Medulla oblongata (tissue), 1 donor: ENCODE data around the gene ATL2.
A peak's percentile ranks its signal among the peaks of the same experiment; 100 is the strongest.
"Not testable (repeated sequence)": the region's sequence is repeated elsewhere in the genome, so short reads cannot be mapped to it uniquely, and the experiment has no call there.

Experiments used
- DNase-seq: peaks from one replicate; pipeline ENCODE4 v3.0.0-alpha.2; 2015; ENCODE audit errors: extremely low spot score

Gene ATL2

GRCh38 chr2:38274286-38275276 is 102.5 kb downstream of the ATL2 start:
- DNase-seq: peak; percentile 80

GRCh38 chr2:38271697-38272096 is 105.4 kb downstream of the ATL2 start:
- no peak for DNase-seq

GRCh38 chr2:38269421-38269820 is 107.7 kb downstream of the ATL2 start:
- DNase-seq: no peak

- no peak for DNase-seq
Observed at GRCh38 chr2:38268691-38269327, 108.3 kb downstream of the ATL2 start.

GRCh38 chr2:38268001-38268400 is 109.1 kb downstream of the ATL2 start:
- no peak for DNase-seq

- DNase-seq: no peak
Observed at GRCh38 chr2:38267270-38267925, 109.7 kb downstream of the ATL2 start.

GRCh38 chr2:38266382-38267061 is 110.6 kb downstream of the ATL2 start:
- no peak for DNase-seq

- DNase-seq: no peak
Observed at GRCh38 chr2:38265461-38265860, 111.6 kb downstream of the ATL2 start.

GRCh38 chr2:38264396-38265221 is 112.5 kb downstream of the ATL2 start:
- no peak for DNase-seq

GRCh38 chr2:38263293-38263692 is 113.8 kb downstream of the ATL2 start:
- DNase-seq: no peak

GRCh38 chr2:38262069-38262871 is 114.8 kb downstream of the ATL2 start:
- DNase-seq: no peak

GRCh38 chr2:38261569-38262068 is 115.5 kb downstream of the ATL2 start:
- no peak for DNase-seq

- no peak for DNase-seq
Observed at GRCh38 chr2:38260972-38261371, 116.1 kb downstream of the ATL2 start.

GRCh38 chr2:38260469-38260868 is 116.6 kb downstream of the ATL2 start:
- no peak for DNase-seq

GRCh38 chr2:38259311-38259710 is 117.8 kb downstream of the ATL2 start:
- DNase-seq: no peak

- DNase-seq: not testable (repeated sequence)
Observed at GRCh38 chr2:38257680-38258079, 119.4 kb downstream of the ATL2 start.

GRCh38 chr2:38256610-38257009 is 120.5 kb downstream of the ATL2 start:
- DNase-seq: no peak

- no peak for DNase-seq
Observed at GRCh38 chr2:38255211-38255610, 121.9 kb downstream of the ATL2 start.

- no peak for DNase-seq
Observed at GRCh38 chr2:38254796-38255195, 122.3 kb downstream of the ATL2 start.

- DNase-seq: no peak
Observed at GRCh38 chr2:38251940-38252339, 125.1 kb downstream of the ATL2 start.
